ENCODE data around the gene CEP170.
A peak's percentile ranks its signal among the peaks of the same experiment; 100 is the strongest.
"Not testable (repeated sequence)": the region's sequence is repeated elsewhere in the genome, so short reads cannot be mapped to it uniquely, and the experiment has no call there.

Gene CEP170

GRCh38 chr1:243114059-243114713 lies 140.9 kb downstream of the CEP170 start:
- peak; percentile 42 for DNase-seq (ENCODE audit: extremely low read depth, insufficient read length)
- not testable (repeated sequence) for H3K4me3 ChIP-seq (replicated peaks; ENCODE audit: low read depth, low read length); H3K36me3 ChIP-seq (ENCODE audit: control insufficient read depth, insufficient read depth, low read length)

GRCh38 chr1:243107171-243107570 lies 147.9 kb downstream of the CEP170 start:
- H3K27me3 ChIP-seq (replicated peaks; ENCODE audit: control insufficient read depth, insufficient read depth, low read length); H3K4me3 ChIP-seq (replicated peaks; ENCODE audit: low read depth, low read length); H3K36me3 ChIP-seq (ENCODE audit: control insufficient read depth, insufficient read depth, low read length); DNase-seq (ENCODE audit: extremely low read depth, insufficient read length): not testable (repeated sequence)

More at GRCh38 chr1:243114059-243114713, 140.9 kb downstream of the CEP170 start:
- not testable (repeated sequence) for H3K27me3 ChIP-seq (replicated peaks; ENCODE audit: control insufficient read depth, insufficient read depth, low read length)

- DNase-seq (ENCODE audit: extremely low read depth, insufficient read length); H3K27me3 ChIP-seq (replicated peaks; ENCODE audit: control insufficient read depth, insufficient read depth, low read length); H3K36me3 ChIP-seq (ENCODE audit: control insufficient read depth, insufficient read depth, low read length); H3K4me3 ChIP-seq (replicated peaks; ENCODE audit: low read depth, low read length): not testable (repeated sequence)
Observed at GRCh38 chr1:243105652-243106332, 149.3 kb downstream of the CEP170 start.

- H3K27me3 ChIP-seq (replicated peaks; ENCODE audit: control insufficient read depth, insufficient read depth, low read length); DNase-seq (ENCODE audit: extremely low read depth, insufficient read length); H3K4me3 ChIP-seq (replicated peaks; ENCODE audit: low read depth, low read length); H3K36me3 ChIP-seq (ENCODE audit: control insufficient read depth, insufficient read depth, low read length): not testable (repeated sequence)
Observed at GRCh38 chr1:243105104-243105503, 150.0 kb downstream of the CEP170 start.

- not testable (repeated sequence) for DNase-seq (ENCODE audit: extremely low read depth, insufficient read length); H3K27me3 ChIP-seq (replicated peaks; ENCODE audit: control insufficient read depth, insufficient read depth, low read length); H3K36me3 ChIP-seq (ENCODE audit: control insufficient read depth, insufficient read depth, low read length); H3K4me3 ChIP-seq (replicated peaks; ENCODE audit: low read depth, low read length)
Observed at GRCh38 chr1:243104452-243104851, 150.6 kb downstream of the CEP170 start.

- peak; percentile 77 for DNase-seq (ENCODE audit: extremely low read depth, insufficient read length)
- peak overlapping the region; percentile 61 for H3K4me3 ChIP-seq (replicated peaks; ENCODE audit: low read depth, low read length)
- H3K36me3 ChIP-seq (ENCODE audit: control insufficient read depth, insufficient read depth, low read length); H3K27me3 ChIP-seq (replicated peaks; ENCODE audit: control insufficient read depth, insufficient read depth, low read length): not testable (repeated sequence)
Observed at GRCh38 chr1:243101551-243102050, 153.5 kb downstream of the CEP170 start.

GRCh38 chr1:243087368-243087767 lies 167.7 kb downstream of the CEP170 start:
- not testable (repeated sequence) for H3K27me3 ChIP-seq (replicated peaks; ENCODE audit: control insufficient read depth, insufficient read depth, low read length); H3K36me3 ChIP-seq (ENCODE audit: control insufficient read depth, insufficient read depth, low read length); H3K4me3 ChIP-seq (replicated peaks; ENCODE audit: low read depth, low read length); DNase-seq (ENCODE audit: extremely low read depth, insufficient read length)
